Activated naive CD4-positive, alpha-beta T cell (primary cell): ENCODE measurements around the gene TMEM184C.

Experiments used
- DNase-seq, 4 experiments: peaks; one replicate each; lab custom pipeline; 2025; lab: John Stamatoyannopoulos, UW

The TMEM184C gene

GRCh38 chr4:147617173-147617840 is at the start of gene TMEM184C:
TSS of gene TMEM184C (plus strand) at chr4:147617397. CDS start at chr4:147617957, 560 bp downstream.
- peak; percentile 85 to 98 (median 95) for DNase-seq

- no peak for DNase-seq
These were observed 46.6 kb upstream of the TMEM184C start for GRCh38 chr4:147570616-147571015.

- no peak for DNase-seq
These were observed 46.0 kb upstream of the TMEM184C start for GRCh38 chr4:147571036-147571770.

DNA sequence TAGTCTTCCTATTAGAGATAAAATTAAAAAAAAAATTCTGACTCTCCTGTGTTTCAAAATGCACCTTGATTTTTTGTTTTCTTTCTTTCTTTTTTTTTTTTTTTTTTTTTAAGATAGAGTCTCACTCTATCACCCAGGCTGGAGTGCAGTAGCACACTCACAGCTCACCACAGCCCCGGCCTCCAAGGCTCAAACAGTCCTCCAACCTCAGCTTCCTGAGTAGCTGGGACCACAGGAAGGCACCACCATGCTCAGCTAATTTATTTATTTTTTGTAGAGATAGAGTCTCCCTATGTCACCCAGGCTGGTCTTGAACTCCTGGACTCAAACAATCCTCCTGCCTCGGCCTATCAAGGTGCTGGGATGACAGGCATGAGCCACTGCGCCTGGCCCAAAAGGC is 41.1 kb upstream of the TMEM184C start:
- no peak for DNase-seq

DNA sequence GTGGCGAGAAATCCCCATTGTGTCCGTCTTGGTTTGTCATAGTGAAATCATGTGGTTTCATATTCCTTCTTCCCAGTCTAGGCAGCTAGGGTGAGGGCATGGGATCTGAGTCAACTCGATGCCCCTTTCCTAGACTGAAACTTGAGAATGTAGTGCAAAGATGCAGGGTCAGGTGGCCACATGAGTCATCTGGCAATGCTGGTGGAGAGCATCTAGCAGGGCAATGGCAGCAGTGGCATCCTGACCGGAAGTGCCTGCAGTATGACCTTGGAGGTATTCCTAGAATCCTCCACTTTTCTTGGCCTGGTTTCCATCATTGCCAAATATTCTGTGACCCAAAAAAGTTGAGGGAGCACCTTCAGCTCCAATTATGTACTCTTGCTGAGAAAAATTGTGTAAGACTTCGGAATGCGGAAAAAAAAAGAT is 39.1 kb upstream of the TMEM184C start:
- DNase-seq = no peak

DNA sequence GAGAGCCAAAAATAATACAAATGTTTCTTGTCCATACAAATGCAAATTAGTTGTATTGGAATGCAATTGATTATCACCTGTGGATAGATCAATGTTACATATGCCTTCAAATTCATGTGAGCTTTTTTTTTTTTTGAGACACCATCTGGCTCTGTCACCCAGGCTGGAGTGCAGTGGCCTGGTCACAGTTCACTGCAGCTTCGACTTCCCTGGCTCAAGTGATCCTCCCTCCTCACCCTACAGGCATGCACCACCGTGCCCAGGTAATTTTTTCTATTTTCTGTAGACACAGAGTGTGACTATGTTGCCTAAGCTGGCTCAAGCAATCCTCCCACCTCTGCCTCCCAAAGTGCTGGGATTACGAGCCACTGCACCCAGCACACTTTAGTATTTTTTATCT is 38.6 kb upstream of the TMEM184C start:
- no peak for DNase-seq

- DNase-seq = no peak
These were observed 36.8 kb upstream of the TMEM184C start for GRCh38 chr4:147580396-147580795.

DNA sequence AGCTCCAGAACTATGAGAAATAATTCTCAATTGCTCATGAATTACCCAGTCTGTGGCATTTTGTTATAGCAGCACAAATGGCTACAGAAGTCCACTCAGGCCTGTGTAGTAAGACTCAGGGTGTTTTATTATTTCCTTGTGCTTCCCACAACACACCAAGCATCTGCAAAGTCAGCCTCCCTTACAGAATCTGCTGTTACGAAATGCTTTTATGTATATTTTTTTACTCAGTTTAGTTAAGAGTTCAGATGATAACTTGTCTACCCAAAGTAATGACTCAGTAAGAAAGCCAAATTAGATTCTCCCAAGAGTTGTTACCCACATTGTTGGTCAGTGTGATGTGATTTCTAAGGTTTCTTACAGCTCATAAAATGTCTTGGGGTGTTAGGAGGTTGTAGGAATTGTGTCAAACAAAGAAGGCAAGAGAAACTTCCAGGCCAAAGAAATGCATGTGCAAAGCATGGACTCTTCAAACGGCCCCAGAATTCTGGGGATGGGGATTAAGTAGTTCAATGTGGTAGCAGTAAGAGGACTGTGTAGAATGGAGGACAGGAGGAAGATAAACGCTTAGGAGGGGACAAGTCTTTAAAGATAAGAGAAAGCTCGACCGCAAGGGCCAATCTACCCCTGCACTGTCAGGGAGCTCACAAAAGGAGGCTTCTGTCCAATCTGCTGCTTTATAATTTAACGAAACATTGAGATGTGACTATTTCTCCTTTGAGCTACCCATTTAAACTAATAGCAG is 35.4 kb upstream of the TMEM184C start:
- no peak for DNase-seq

DNA sequence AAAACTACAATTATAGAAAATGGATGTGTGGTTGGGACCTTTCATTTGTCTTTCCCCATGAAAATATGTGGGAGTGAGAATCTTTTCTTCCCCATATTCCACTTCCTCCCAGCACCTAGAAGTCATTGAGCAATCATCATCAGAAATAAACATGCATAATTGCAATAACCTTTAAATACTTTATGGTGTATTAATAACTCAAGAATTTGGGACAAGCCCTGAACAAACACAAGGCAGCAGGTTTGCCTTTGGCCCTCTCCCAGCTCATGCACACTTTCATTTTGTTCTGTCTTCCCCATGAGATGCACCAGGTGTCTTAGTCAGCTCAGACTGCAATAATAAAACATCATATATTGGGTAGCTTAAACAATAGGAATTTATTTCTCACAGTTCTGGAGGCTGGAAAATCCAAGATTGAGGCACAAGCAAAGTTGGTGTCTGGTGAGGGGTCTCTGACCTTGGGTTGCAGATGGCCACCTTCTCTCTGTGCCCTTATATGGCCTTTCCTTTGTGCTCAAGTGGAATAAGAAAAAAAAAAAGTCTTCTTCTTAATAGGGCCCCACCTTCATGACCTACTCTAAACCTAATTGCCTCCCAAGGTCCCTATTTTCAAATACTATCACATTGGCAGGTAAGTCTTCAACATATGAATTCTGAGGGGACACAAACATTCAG is 34.7 kb upstream of the TMEM184C start:
- DNase-seq = no peak

DNA sequence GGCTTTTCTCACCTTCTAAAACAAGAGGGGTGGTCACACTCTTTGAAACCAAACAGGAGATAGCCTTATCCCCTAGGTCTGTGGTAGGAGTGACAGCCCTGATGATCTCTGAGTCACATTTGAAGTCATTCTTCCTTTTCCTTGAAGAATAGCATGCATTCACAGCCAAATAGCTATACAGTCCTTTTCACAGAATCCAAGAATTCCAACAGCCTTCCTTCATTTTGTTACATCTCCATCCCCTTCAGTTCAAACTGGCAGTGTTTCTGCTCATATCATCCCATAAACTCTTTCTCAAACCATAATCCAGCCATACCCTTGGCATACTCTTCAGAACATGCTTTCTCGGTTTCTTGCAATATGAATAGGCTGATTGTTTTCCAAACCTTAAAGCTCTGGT is 33.3 kb upstream of the TMEM184C start:
- DNase-seq = no peak

- DNase-seq = no peak
These were observed 31.2 kb upstream of the TMEM184C start for GRCh38 chr4:147586032-147586431.

GRCh38 chr4:147586637-147587036 is 30.6 kb upstream of the TMEM184C start:
- no peak for DNase-seq

DNA sequence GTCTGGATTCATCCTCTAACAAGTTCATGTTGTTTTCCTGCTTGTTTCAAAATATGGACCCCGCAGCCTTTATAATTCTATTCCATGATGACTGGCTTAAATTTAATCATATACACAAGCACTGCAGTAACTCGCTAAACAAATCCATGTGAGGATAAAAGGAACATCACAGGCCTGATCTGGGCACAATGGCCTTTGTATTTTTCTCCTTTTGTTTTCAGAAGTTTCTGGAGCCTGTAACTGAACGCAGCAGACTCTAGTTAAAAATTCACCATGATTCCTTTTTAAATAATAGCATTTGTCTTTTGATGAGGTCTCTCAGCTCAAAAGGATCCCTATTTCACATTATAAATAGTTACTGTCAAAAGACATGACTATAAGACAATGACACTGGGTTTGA is 30.2 kb upstream of the TMEM184C start:
- no peak for DNase-seq

DNA sequence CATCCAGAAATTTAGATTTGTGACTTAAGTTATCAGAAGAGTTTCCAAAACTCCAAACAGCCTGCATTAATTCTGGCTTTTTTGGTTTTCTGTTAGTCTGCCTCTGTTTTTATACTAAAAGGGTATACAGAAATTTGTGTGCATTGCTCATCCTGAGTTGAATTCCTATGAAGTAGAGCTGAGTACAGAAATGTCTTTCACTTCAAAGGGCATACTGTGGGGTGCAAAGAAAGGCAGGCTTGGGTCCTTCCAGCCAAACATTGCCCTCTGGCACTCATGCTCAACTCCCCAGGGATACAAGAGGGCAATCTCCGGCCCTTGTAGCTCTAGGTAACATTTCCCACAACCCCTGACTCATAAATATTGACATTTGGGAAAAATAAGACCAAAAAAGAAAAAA is 27.6 kb upstream of the TMEM184C start:
- no peak for DNase-seq

DNA sequence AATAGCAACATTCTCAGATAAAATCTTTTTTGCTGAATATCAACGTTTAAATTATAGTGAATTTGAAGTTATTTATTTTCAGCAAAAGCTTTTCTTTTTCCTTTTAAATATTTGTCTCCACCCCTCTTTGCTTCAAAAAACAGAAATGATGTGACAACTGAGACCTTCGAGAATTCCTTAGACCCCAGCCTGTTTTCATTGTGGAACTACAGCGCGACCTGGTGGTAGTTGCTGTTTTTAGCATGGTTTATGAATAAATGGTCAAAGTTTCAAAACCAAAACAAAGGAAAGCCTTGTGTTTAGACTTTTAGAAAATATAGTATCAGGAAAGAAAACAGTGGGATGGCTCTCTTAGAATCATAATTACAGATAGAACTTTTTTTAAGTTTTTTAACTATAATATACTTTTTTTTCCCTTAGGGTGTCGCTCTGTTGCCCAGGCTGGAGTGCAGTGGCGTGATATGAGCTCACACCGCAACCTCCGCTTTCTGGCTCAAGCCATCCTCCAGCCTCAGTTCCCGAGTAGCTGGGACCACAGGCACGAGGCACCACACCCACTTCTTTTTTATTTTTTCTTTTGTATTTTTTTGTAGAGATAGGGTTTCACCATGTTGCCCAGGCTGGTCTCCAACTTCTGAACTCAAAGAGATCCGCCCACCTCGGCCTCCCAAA is 26.8 kb upstream of the TMEM184C start:
- peak in 1 of 4 experiments; percentile 1 for DNase-seq

DNA sequence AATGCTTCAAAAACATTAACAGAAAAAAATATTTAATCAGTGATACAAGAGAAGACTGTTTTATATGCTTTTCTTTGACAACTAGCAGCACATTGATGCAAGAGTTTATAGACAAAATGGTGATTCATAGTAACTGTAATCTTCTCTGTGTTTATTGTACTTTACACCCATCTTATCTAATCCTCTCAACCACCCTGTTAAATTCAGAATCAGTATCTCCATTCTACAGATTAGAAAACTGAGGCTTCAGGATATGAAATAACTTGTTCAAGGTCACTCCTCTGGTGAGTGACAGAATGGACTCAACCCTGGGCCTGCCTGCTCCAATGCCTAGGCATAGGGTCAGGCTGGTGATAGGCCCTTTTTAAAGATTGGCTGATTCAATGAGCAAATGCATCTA is 26.1 kb upstream of the TMEM184C start:
- DNase-seq = no peak

- DNase-seq = no peak
These were observed 23.1 kb upstream of the TMEM184C start for GRCh38 chr4:147594107-147594506.

GRCh38 chr4:147594578-147594977 is 22.6 kb upstream of the TMEM184C start:
- no peak for DNase-seq

- no peak for DNase-seq
These were observed 20.8 kb upstream of the TMEM184C start for GRCh38 chr4:147596377-147596776.

DNA sequence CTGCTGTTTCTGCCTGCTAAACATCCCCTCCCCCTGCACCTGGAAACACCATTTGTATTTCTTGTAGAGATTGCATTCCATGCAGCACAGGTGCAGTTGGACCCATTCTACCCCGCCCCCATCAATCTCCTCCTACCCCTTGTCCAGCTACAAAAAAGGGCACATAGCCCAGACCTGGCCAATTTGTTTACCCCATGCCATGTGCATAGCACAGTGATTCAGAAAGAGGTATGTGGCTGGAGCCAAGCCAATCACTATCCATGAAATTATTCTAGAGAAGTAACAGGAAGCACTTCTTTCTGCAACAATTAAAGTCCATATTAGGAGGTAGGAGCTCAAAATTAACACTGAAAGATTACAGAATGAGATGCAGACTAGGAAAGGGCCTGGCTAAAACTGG is 20.2 kb upstream of the TMEM184C start:
- DNase-seq = no peak

GRCh38 chr4:147597561-147597960 is 19.6 kb upstream of the TMEM184C start:
- DNase-seq = no peak

GRCh38 chr4:147599206-147599605 is 18.0 kb upstream of the TMEM184C start:
- no peak for DNase-seq
